H1 (cell line): ENCODE data around the gene CTIF. TPM values are rescaled to one million over a fixed set of nuclear protein-coding genes. Genes with fewer than 3 reads are reported as not detected.

Experiments used
- CTCF ChIA-PET: fragments of 300-600 bp; sonication (Branson Sonifier 250); formaldehyde crosslinking; loops from one replicate; lab custom pipeline; 2021; ENCODE audit not compliant: partially characterized antibody; lab: Charles Lee
- POLR2A ChIA-PET: fragments of 300-600 bp; sonication (Branson Sonifier 250); formaldehyde crosslinking; loops from one replicate; lab custom pipeline; 2021; ENCODE audit warnings: inconsistent platforms; ENCODE audit not compliant: partially characterized antibody; lab: Charles Lee
- DNase-seq, 2 experiments: peaks; one replicate each; pipeline versions ENCODE4 v3.0.0 to v3.0.0-alpha.2; 2010 to 2022; ENCODE audit warnings: low spot score in 2 of 2, low read depth in 1 of 2, mixed read lengths in 1 of 2
- FAIRE-seq: peaks from 2 replicates; lab custom pipeline; 2011; peaks lifted over from hg19 to GRCh38; lab: Jason Lieb, UNC
- H2AFZ ChIP-seq: 2 replicates; pipeline ENCODE4 v1.8.1; 2012; ENCODE audit warnings: low read length, inconsistent platforms
- H2AK5ac ChIP-seq: 2 replicates; pipeline ENCODE4 v1.6.1; 2013; ENCODE audit warnings: low read depth, low read length
- H2BK120ac ChIP-seq: replicated peaks from 2 replicates; pipeline ENCODE3; 2013; ENCODE audit warnings: low read depth, low read length, inconsistent platforms
- H2BK12ac ChIP-seq: 2 replicates; pipeline ENCODE4 v1.6.1; 2013; ENCODE audit warnings: low read depth, low read length
- H2BK15ac ChIP-seq: 2 replicates; pipeline ENCODE4 v1.6.1; 2013; ENCODE audit warnings: low read length
- H2BK20ac ChIP-seq: 2 replicates; pipeline ENCODE4 v1.6.1; 2013; ENCODE audit warnings: low read length
- H2BK5ac ChIP-seq: 2 replicates; pipeline ENCODE4 v1.6.1; 2013; ENCODE audit warnings: low read depth, low read length
- H3K14ac ChIP-seq: 2 replicates; pipeline ENCODE4 v1.6.1; 2013; ENCODE audit warnings: inconsistent platforms; ENCODE audit not compliant: insufficient read length
- H3K18ac ChIP-seq: 2 replicates; pipeline ENCODE4 v1.6.1; 2013; ENCODE audit warnings: low read length; ENCODE audit errors: extremely low read depth
- H3K23ac ChIP-seq: 2 replicates; pipeline ENCODE4 v1.6.1; 2013; ENCODE audit warnings: inconsistent platforms; ENCODE audit not compliant: insufficient read length
- H3K23me2 ChIP-seq: 2 replicates; pipeline ENCODE4 v1.6.1; 2013; ENCODE audit warnings: low read depth, low read length
- H3K27ac ChIP-seq: 2 replicates; pipeline ENCODE4 v1.6.1; 2011; ENCODE audit warnings: low read depth, low read length, inconsistent platforms
- H3K27me3 ChIP-seq, 4 experiments: replicated peaks in 1 of 4; 1 replicate in 1 of 4; 2 replicates in 3 of 4; pipeline versions ENCODE4 v1.6.1 to v1.8.1; 2011 to 2013; ENCODE audit warnings: low read length in 3 of 4, mild to moderate bottlenecking in 3 of 4, inconsistent platforms in 2 of 4, mixed read lengths in 2 of 4, moderate library complexity in 1 of 4; ENCODE audit not compliant: control insufficient read depth in 3 of 4, insufficient read depth in 3 of 4; ENCODE audit errors: extremely low read depth in 1 of 4
- H3K36me3 ChIP-seq, 4 experiments: 2 replicates each; pipeline versions ENCODE4 v1.6.1 to v1.8.1; 2011 to 2013; ENCODE audit warnings: mild to moderate bottlenecking in 4 of 4, low read length in 3 of 4, moderate library complexity in 2 of 4, control low read depth in 1 of 4, inconsistent platforms in 1 of 4; ENCODE audit not compliant: insufficient read depth in 4 of 4, control insufficient read depth in 2 of 4
- H3K4ac ChIP-seq: replicated peaks from 2 replicates; pipeline ENCODE3; 2013; ENCODE audit warnings: low read length, low read depth, mixed read lengths, inconsistent platforms; ENCODE audit not compliant: insufficient read length
- H3K4me1 ChIP-seq, 4 experiments: replicated peaks in 1 of 4; 1 replicate in 1 of 4; 2 replicates in 3 of 4; pipeline versions ENCODE4 v1.6.1 to v1.8.1; 2011 to 2013; ENCODE audit warnings: low read length in 3 of 4, inconsistent platforms in 2 of 4, mixed read lengths in 1 of 4; ENCODE audit not compliant: insufficient read depth in 4 of 4, control insufficient read depth in 3 of 4
- H3K4me2 ChIP-seq, 2 experiments: 2 replicates each; pipeline versions ENCODE4 v1.6.1 to v1.8.1; 2011 to 2013; ENCODE audit warnings: low read depth in 2 of 2, low read length in 2 of 2, control low read depth in 1 of 2, inconsistent platforms in 1 of 2, mild to moderate bottlenecking in 1 of 2; ENCODE audit not compliant: insufficient read depth in 1 of 2
- H3K4me3 ChIP-seq, 4 experiments: fragments of 200-600, 300-600 bp in 1 of 4; sonication (generic), shearing (Covaris generic), sonication (Bioruptor Twin) in 1 of 4; 2 replicates each; pipeline versions ENCODE4 v1.5.1 to v1.8.1; 2011 to 2016; ENCODE audit warnings: low read length in 4 of 4, low read depth in 3 of 4, control low read depth in 2 of 4, inconsistent platforms in 2 of 4, mild to moderate bottlenecking in 2 of 4, mixed read lengths in 1 of 4, moderate library complexity in 1 of 4; ENCODE audit not compliant: insufficient read depth in 2 of 4; ENCODE audit errors: extremely low read depth in 1 of 4
- H3K56ac ChIP-seq: replicated peaks from 2 replicates; pipeline ENCODE3; 2013; ENCODE audit warnings: low read depth, mild to moderate bottlenecking, mixed read lengths, low read length, inconsistent platforms; ENCODE audit not compliant: insufficient read length
- H3K79me1 ChIP-seq: 2 replicates; pipeline ENCODE4 v1.6.1; 2013; ENCODE audit warnings: low read depth, low read length, control low read depth
- H3K79me2 ChIP-seq, 2 experiments: 2 replicates each; pipeline versions ENCODE4 v1.6.1 to v1.8.1; 2012 to 2013; ENCODE audit warnings: low read length in 2 of 2, mild to moderate bottlenecking in 2 of 2, inconsistent platforms in 1 of 2; ENCODE audit not compliant: insufficient read depth in 2 of 2, control insufficient read depth in 1 of 2
- H3K9ac ChIP-seq, 4 experiments: replicated peaks in 1 of 4; 1 replicate in 1 of 4; 2 replicates in 3 of 4; pipeline versions ENCODE4 v1.6.1 to v1.8.1; 2011 to 2013; ENCODE audit warnings: low read depth in 3 of 4, low read length in 3 of 4, control low read depth in 2 of 4, mild to moderate bottlenecking in 2 of 4, moderate library complexity in 2 of 4, inconsistent platforms in 1 of 4; ENCODE audit errors: extremely low read depth in 1 of 4
- H3K9me3 ChIP-seq, 2 experiments: 2 replicates each; pipeline versions ENCODE4 v1.6.1 to v1.8.1; 2012 to 2013; ENCODE audit warnings: mild to moderate bottlenecking in 2 of 2, moderate library complexity in 2 of 2, control low read depth in 1 of 2, inconsistent platforms in 1 of 2, low read depth in 1 of 2, low read length in 1 of 2, mixed read lengths in 1 of 2; ENCODE audit not compliant: insufficient read depth in 2 of 2
- H4K20me1 ChIP-seq, 2 experiments: replicated peaks in 1 of 2; 2 replicates each; pipeline versions ENCODE3 to v1.8.1; 2011 to 2013; ENCODE audit warnings: inconsistent platforms in 2 of 2, low read length in 2 of 2, mild to moderate bottlenecking in 1 of 2; ENCODE audit not compliant: insufficient read depth in 2 of 2, control insufficient read depth in 1 of 2
- H4K5ac ChIP-seq: 2 replicates; pipeline ENCODE4 v1.6.1; 2013; ENCODE audit warnings: low read length, low read depth, mixed read lengths, inconsistent platforms; ENCODE audit not compliant: insufficient read length
- H4K8ac ChIP-seq: 2 replicates; pipeline ENCODE4 v1.8.0; 2013; ENCODE audit warnings: mild to moderate bottlenecking, moderate library complexity, low read length, inconsistent platforms; ENCODE audit not compliant: insufficient read depth; ENCODE audit errors: extremely low read depth
- H4K91ac ChIP-seq: replicated peaks from 2 replicates; pipeline ENCODE3; 2013; ENCODE audit warnings: low read length, mixed read lengths, inconsistent platforms; ENCODE audit not compliant: insufficient read length
- ATF2 ChIP-seq: IDR thresholded peaks from 2 replicates; pipeline ENCODE4 v1.6.1; 2012; ENCODE audit warnings: low read length, inconsistent platforms
- CREB1 ChIP-seq: IDR thresholded peaks from 2 replicates; pipeline ENCODE4 v1.6.1; 2012; ENCODE audit warnings: inconsistent platforms
- JUND ChIP-seq: IDR thresholded peaks from 2 replicates; pipeline ENCODE4 v1.6.1; 2011; ENCODE audit warnings: mild to moderate bottlenecking, improper control_type of control experiment, low read length
- KDM4A ChIP-seq: IDR thresholded peaks from one replicate; pipeline ENCODE4 v1.7.1; 2012; ENCODE audit warnings: low read depth, mild to moderate bottlenecking, moderate library complexity, low read length, inconsistent platforms; ENCODE audit not compliant: severe bottlenecking
- POLR2A ChIP-seq, 2 experiments: IDR thresholded peaks; 1 replicate in 1 of 2; 2 replicates in 1 of 2; pipeline ENCODE4 v1.6.1; 2011; ENCODE audit warnings: low read depth in 2 of 2, low read length in 2 of 2, mild to moderate bottlenecking in 2 of 2; ENCODE audit errors: control extremely low read depth in 1 of 2
- RNF2 ChIP-seq: fragments of 200-900, 300-1000 bp; sonication (generic); IDR thresholded peaks from 2 replicates; pipeline ENCODE4 v1.7.1; 2016; ENCODE audit warnings: borderline replicate concordance, low read depth, mild to moderate bottlenecking, antibody characterized with exemption, low read length; ENCODE audit not compliant: poor library complexity, severe bottlenecking; ENCODE audit errors: missing control alignments
- SAP30 ChIP-seq: fragments of 300-600 bp; sonication (generic); IDR thresholded peaks from 2 replicates; pipeline ENCODE4 v1.7.1; 2012; ENCODE audit warnings: low read length, moderate library complexity, mild to moderate bottlenecking, inconsistent platforms; ENCODE audit not compliant: insufficient read depth, insufficient replicate concordance
- SP1 ChIP-seq: IDR thresholded peaks from 2 replicates; pipeline ENCODE4 v1.6.1; 2011; ENCODE audit warnings: low read depth, low read length
- WGBS, 2 experiments: shearing (Covaris generic) in 1 of 2; methylation state at CpG; one replicate each; pipeline versions ENCODE4 v1.1.6 to v1.1.7; 2013 to 2015; ENCODE audit warnings: low lambda C conversion rate in 2 of 2, mixed read lengths in 2 of 2, inconsistent platforms in 1 of 2, low coverage in 1 of 2, missing lambda C conversion rate in 1 of 2; ENCODE audit not compliant: insufficient replicate concordance in 2 of 2, insufficient coverage in 1 of 2, insufficient read length in 1 of 2; ENCODE audit errors: extremely low coverage in 1 of 2, missing lambda C conversion rate in 1 of 2; 5-methylcytosine and 5-hydroxymethylcytosine counted together
- polyA plus RNA-seq, 7 experiments: library from polyadenylated mRNA; depleted of rRNA in 3 of 7; stranded (reverse) in 5 of 7; unstranded in 2 of 7; fragments of >200 nt in 5 of 7; fragments of 200-250 nt in 2 of 7; gene quantifications; 1 replicate in 5 of 7; 2 replicates in 1 of 7; 4 replicates in 1 of 7; pipeline versions ENCODE4 v1.2.1 to v1.2.3, GENCODE V29; 2011 to 2013; ENCODE audit warnings: missing spikeins in 2 of 7, mixed read lengths in 2 of 7
- total RNA-seq: library from RNA; stranded (reverse); fragmentation: NEBNext Ultra II Directional; extraction: Animal tissue kit (Norgen Biotek cat#: 25700); gene quantifications from 2 replicates; pipeline ENCODE4 v1.2.1, GENCODE V29; 2021
- TF ChIP-seq, protein P1 (sequence below): IDR thresholded peaks from 2 replicates; pipeline ENCODE4 v1.6.1; 2011; ENCODE audit warnings: low read length, improper control_type of control experiment

The CTIF gene
- total and polyA plus RNA-seq, 2 of the 8 experiments (the other 6 are each of a cell fraction or from before 2014, with no cell fraction given), result 9.0 to 17.8 TPM

DNA sequence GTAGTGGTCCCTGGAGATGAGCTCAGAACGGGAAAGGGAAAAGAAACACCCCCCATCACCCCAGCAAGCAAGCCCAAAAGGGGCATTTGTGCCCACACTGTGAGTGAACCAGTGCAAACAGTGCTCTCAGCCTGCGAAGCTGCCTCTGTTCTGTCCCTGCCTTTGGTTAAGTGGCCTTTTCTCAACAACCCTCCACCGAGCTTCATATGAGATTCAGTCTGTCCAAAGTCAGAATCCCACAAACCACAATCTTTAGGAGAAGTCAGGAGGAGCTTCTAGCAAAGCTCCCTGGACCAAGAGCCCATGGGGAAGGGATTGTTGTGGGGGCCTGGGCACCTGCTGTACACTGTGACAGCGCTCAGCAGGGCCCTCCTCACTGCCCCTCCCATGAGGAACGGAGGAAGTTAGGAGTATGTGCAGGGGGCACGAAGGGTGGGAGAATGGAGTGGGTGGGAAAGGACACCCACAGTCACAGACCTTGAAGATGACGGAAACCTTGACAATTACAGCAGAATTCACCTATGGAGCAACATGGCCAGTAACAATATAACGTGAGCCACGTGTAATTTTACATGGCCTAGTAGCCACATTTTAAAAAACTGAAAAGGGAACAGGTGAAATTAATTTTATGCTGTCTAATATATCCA lies 292.4 kb downstream of the CTIF start:
- Histone ChIP-seq H3K56ac (no peak overlapping the region), H2BK12ac (0 out of 2 replicates have a peak overlapping the region, but pooled peaks have one; percentile 60), H4K5ac (no peak overlapping the region), H3K9me3 (no peaks in the 10 kb centered on the region), H3K4ac (no peak overlapping the region), H2AK5ac (no peak overlapping the region), H3K18ac (no peak overlapping the region; the same call in 1 of the 2 replicates), H4K20me1 (no peaks in the 10 kb centered on the region), H2BK15ac (no peak overlapping the region), H2BK20ac (no peak overlapping the region), H3K27me3 (no peaks in the 10 kb centered on the region), H3K4me2 (no peak overlapping the region), H3K23ac (no peak overlapping the region), H3K36me3 (no peaks in the 10 kb centered on the region), H3K14ac (no peak overlapping the region), H3K4me3 (no peak overlapping the region), H3K27ac (no peak overlapping the region), H3K79me1 (no peaks in the 10 kb centered on the region; the same call in 1 of the 2 replicates), H4K8ac (no peak overlapping the region), H3K9ac (no peak overlapping the region), H4K91ac (no peak overlapping the region), H2BK5ac (no peak overlapping the region), H2AFZ (no peak overlapping the region), H2BK120ac (no peak overlapping the region), H3K4me1 (peaks cover 11 to 45% (median 23%) of the 10 kb centered on the region in 4 experiments), H3K79me2 (no peaks in the 10 kb centered on the region), H3K23me2 (peaks cover 2% of the 10 kb centered on the region; the same call in 1 of the 2 replicates)
- 88% methylated on average over 9 of the region's 9 CpGs; no CpG with 5 or more reads in 1 of the 2 experiments for WGBS, 2 experiments
- FAIRE-seq (no peak), DNase-seq (peak in 1 of 2 experiments; percentile 17)
- ChIA-PET CTCF (interaction anchor here (0.8 to 5.3 kb wide), 5 partner anchors 10 to 98 kb away, joined by 3 to 28 read pairs (median 4); no protein-coding TSS in a partner anchor), POLR2A (interaction anchor here (1.3 kb wide), 1 partner anchor 13 kb away, joined by 3 read pairs; no protein-coding TSS in a partner anchor)
- TF ChIP-seq, protein P1, sequence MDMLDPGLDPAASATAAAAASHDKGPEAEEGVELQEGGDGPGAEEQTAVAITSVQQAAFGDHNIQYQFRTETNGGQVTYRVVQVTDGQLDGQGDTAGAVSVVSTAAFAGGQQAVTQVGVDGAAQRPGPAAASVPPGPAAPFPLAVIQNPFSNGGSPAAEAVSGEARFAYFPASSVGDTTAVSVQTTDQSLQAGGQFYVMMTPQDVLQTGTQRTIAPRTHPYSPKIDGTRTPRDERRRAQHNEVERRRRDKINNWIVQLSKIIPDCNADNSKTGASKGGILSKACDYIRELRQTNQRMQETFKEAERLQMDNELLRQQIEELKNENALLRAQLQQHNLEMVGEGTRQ, result no peak
- no peak for TF ChIP-seq POLR2A (IDR thresholded peaks at IDR 0.05; ENCODE audit: control extremely low read depth in 1 of 2, low read depth in 2 of 2, low read length in 2 of 2)
- TF ChIP-seq CREB1, result no peak
- no peak for TF ChIP-seq RNF2
- no peak for TF ChIP-seq SAP30
- no peak for TF ChIP-seq SP1
- TF ChIP-seq JUND, result no peak
- no peak for TF ChIP-seq KDM4A
- no peak for TF ChIP-seq ATF2
